Endodermal cell (in vitro differentiated cells): Measurements from ENCODE around the gene PTBP1. TPM values are rescaled to one million over a fixed set of nuclear protein-coding genes. Genes with fewer than 3 reads are reported as not detected.

ENCODE experiments used
- DNase-seq: peaks from one replicate; pipeline ENCODE4 v3.0.0-alpha.2; 2017
- H3K27ac ChIP-seq: 2 replicates; pipeline ENCODE4 v1.5.1; 2013; ENCODE audit warnings: mild to moderate bottlenecking, low read depth, low read length, moderate library complexity
- H3K27me3 ChIP-seq: 2 replicates; pipeline ENCODE4 v1.6.1; 2013; ENCODE audit warnings: mild to moderate bottlenecking, low read length, moderate library complexity; ENCODE audit not compliant: insufficient read depth, control insufficient read depth, poor library complexity, severe bottlenecking
- H3K36me3 ChIP-seq: 2 replicates; pipeline ENCODE4 v1.7.0; 2013; ENCODE audit warnings: mild to moderate bottlenecking, low read length, moderate library complexity; ENCODE audit not compliant: control insufficient read depth, insufficient read depth
- H3K4me1 ChIP-seq: one replicate; pipeline ENCODE4 v1.7.0; 2013; ENCODE audit warnings: low read length; ENCODE audit not compliant: control insufficient read depth, insufficient read depth
- H3K4me3 ChIP-seq: 2 replicates; pipeline ENCODE4 v1.5.1; 2013; ENCODE audit warnings: mild to moderate bottlenecking, low read length, moderate library complexity
- H3K9ac ChIP-seq: 2 replicates; pipeline ENCODE4 v1.6.1; 2013; ENCODE audit warnings: mild to moderate bottlenecking, low read length, moderate library complexity; ENCODE audit not compliant: poor library complexity, severe bottlenecking; ENCODE audit errors: extremely low read depth
- H3K9me3 ChIP-seq: 2 replicates; pipeline ENCODE4 v1.6.1; 2013; ENCODE audit warnings: mild to moderate bottlenecking, low read length, moderate library complexity; ENCODE audit not compliant: control insufficient read depth
- H3K27ac Mint-ChIP-seq: 2 replicates; pipeline ENCODE4 v1.8.0; 2020; ENCODE audit warnings: mixed read lengths
- H3K27me3 Mint-ChIP-seq: 2 replicates; pipeline ENCODE4 v1.8.0; 2021; ENCODE audit warnings: mild to moderate bottlenecking, mixed read lengths; ENCODE audit not compliant: insufficient read depth
- H3K36me3 Mint-ChIP-seq: 2 replicates; pipeline ENCODE4 v1.8.0; 2020; ENCODE audit warnings: low read depth, mixed read lengths
- H3K4me1 Mint-ChIP-seq: 2 replicates; pipeline ENCODE4 v1.8.0; 2020; ENCODE audit warnings: mixed read lengths
- H3K4me3 Mint-ChIP-seq: 2 replicates; pipeline ENCODE4 v1.8.0; 2020; ENCODE audit warnings: mild to moderate bottlenecking, moderate library complexity, mixed read lengths
- H3K9me3 Mint-ChIP-seq: 2 replicates; pipeline ENCODE4 v1.8.0; 2020; ENCODE audit warnings: mild to moderate bottlenecking, mixed read lengths
- WGBS, 2 experiments: methylation state at CpG; one replicate each; pipeline versions ENCODE4 v1.1.5 to v1.1.7; 2013; ENCODE audit warnings: missing lambda C conversion rate in 2 of 2, mixed read lengths in 1 of 2; ENCODE audit not compliant: insufficient coverage in 1 of 2, insufficient read length in 1 of 2; 5-methylcytosine and 5-hydroxymethylcytosine counted together
- total RNA-seq, 2 donors: library from RNA; stranded (reverse); fragmentation: NEBNext Ultra II Directional in 1 of 2; extraction: Animal tissue kit (Norgen Biotek cat#: 25700) in 1 of 2; gene quantifications; 2 replicates in 1 of 2; 3 replicates in 1 of 2; pipeline ENCODE4 v1.2.1, GENCODE V29; 2021
- TF ChIP-seq, protein P1 (sequence below): fragments of 200-600 bp; sonication (generic); conservative IDR thresholded peaks from 2 replicates; pipeline ENCODE4 v1.5.0; 2021; ENCODE audit warnings: antibody characterized with exemption, mild to moderate bottlenecking

The PTBP1 gene
- total RNA-seq, 2 donors from 2014 or later: 647 to 694 TPM

DNA sequence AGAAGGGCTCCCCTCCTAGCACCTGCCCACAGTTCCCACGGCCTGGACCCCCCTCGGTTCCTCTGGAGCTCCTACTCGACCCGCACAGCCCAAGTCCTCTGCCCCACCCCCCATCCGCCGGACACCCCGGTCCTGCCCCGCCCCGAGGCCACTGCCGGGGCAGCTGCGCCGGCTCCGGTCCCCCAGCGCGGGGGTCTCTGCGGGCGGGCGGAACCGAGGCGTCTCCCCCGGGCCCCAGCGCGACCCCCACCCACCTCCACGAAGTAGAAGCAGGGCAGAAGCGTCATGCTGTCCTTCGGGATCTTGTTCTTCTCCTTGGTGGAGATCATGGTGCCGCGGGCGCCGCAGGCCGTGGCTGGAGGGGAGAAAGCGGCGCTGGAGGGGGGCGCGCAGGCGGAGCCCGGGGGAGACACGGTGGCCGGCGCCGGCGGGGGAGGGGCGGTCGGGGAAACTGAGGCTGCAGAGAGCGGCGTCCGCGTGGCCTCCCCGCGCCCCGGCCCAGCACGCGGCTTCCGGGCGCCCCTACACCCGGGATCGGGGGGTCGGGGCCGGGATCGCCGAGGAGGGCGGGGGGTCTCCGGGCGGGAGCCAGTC, 24.1 kb downstream of the PTBP1 start:
- peak overlapping the region; percentile 53 for H3K9ac ChIP-seq
- H3K9me3 Mint-ChIP-seq: no peaks in the 10 kb centered on the region
- H3K36me3 ChIP-seq: no peaks in the 10 kb centered on the region
- peaks cover 3% of the 10 kb centered on the region for H3K4me1 Mint-ChIP-seq
- TF ChIP-seq, protein P1, sequence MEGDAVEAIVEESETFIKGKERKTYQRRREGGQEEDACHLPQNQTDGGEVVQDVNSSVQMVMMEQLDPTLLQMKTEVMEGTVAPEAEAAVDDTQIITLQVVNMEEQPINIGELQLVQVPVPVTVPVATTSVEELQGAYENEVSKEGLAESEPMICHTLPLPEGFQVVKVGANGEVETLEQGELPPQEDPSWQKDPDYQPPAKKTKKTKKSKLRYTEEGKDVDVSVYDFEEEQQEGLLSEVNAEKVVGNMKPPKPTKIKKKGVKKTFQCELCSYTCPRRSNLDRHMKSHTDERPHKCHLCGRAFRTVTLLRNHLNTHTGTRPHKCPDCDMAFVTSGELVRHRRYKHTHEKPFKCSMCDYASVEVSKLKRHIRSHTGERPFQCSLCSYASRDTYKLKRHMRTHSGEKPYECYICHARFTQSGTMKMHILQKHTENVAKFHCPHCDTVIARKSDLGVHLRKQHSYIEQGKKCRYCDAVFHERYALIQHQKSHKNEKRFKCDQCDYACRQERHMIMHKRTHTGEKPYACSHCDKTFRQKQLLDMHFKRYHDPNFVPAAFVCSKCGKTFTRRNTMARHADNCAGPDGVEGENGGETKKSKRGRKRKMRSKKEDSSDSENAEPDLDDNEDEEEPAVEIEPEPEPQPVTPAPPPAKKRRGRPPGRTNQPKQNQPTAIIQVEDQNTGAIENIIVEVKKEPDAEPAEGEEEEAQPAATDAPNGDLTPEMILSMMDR: no peak
- no peaks in the 10 kb centered on the region for H3K4me1 ChIP-seq
- WGBS, 2 experiments: 0% methylated on average over 5 to 53 of the region's 64 CpGs
- H3K9me3 ChIP-seq: no peaks in the 10 kb centered on the region
- peak overlapping the region; percentile 60 for H3K4me3 ChIP-seq
- peaks cover 8% of the 10 kb centered on the region for H3K36me3 Mint-ChIP-seq
- H3K27ac ChIP-seq: peak overlapping the region; percentile 85
- H3K27me3 ChIP-seq: no peaks in the 10 kb centered on the region
- no peak overlapping the region for H3K27ac Mint-ChIP-seq
- H3K27me3 Mint-ChIP-seq: no peaks in the 10 kb centered on the region
- H3K4me3 Mint-ChIP-seq: peak overlapping the region; percentile 63
- DNase-seq: peak; percentile 83

DNA sequence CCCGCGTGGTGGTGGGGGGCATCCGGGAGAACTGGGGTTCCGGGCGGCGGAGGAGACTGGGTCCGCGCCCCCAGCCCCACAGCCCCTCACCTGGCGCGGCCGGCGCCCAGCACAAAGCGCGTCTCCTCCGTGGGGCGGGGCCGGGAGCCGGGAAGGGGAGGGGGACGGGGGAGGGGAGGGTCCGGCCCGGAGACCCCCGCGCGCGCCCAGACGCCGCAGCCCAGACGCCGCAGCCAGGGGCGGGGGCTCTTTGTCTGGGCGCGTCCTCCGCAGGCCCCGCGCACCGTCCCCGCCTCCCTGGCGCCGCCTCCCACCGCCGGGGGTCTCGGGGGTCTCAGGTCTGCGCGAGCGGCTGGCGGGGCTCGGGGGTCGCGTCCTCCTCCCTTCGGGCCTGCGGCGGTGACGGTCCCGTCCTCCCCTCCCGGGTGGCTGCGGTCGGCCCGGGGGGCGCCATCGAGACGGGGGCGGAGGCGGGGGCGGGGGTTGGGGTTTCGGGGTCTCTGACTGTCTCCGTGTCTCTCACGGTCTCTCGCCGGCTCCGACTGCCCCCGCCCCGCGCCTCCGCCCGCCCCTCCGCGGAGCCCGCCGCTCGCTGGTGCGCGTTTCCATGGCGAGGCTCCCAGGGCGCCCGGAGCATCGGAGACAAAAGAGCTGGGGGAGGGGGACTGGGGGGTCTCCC, 24.7 kb downstream of the PTBP1 start, which contains the start of gene PLPPR3:
PLPPR3 (minus strand) TSS at position 131 of the 679 bp plus-strand sequence. CDS start 396 bp downstream, outside the sequence.
- Mint-ChIP-seq H3K36me3 (peaks cover 3% of the 10 kb centered on the region), H3K27me3 (no peaks in the 10 kb centered on the region), H3K27ac (no peak within 1 kb of the TSS), H3K4me1 (peaks cover 3% of the 10 kb centered on the region), H3K9me3 (no peaks in the 10 kb centered on the region), H3K4me3 (peak within 1 kb of the TSS; percentile 63)
- Histone ChIP-seq H3K9ac (peak within 1 kb of the TSS; percentile 53), H3K4me1 (no peaks in the 10 kb centered on the region), H3K27me3 (no peaks in the 10 kb centered on the region), H3K27ac (peak within 1 kb of the TSS; percentile 85), H3K9me3 (no peaks in the 10 kb centered on the region), H3K36me3 (no peaks in the 10 kb centered on the region), H3K4me3 (peak within 1 kb of the TSS; percentile 80)
- peak; percentile 88 for DNase-seq
- TF ChIP-seq, protein P1: no peak
- 0% methylated on average over 52 of the region's 86 CpGs; no CpG with 5 or more reads in 1 of the 2 experiments for WGBS, 2 experiments

DNA sequence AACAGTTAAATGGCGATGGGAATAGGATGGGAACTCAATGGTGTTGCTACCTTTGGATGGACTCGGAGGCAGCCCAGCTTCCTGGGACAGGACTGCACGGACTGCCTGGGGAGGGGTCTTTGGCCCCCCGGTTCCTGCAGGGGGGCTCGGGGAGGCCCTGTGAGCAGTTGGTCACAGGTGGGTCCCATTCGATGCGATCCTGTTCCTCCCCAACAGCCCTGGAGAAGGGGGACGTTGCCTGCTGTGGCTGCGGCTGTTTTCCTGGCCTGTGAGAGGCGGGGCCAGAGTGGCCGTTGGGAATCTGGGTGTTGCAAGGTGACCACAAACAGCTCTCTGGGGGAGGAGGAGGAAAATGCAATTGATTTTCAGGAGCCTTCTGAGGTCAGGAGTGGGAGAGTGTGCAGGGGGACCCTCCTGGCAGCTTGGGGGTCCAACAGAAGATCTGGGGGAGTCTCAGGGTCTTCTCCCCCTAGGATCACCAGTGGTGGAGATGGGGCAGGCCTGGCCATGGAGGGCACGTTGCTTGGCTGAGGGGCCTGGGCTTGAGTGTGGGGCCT, 26.4 kb downstream of the PTBP1 start:
- Mint-ChIP-seq H3K36me3 (no peaks in the 10 kb centered on the region), H3K27me3 (no peaks in the 10 kb centered on the region), H3K4me1 (peaks cover 3% of the 10 kb centered on the region), H3K4me3 (peak overlapping the region; percentile 63), H3K27ac (peak overlapping the region; percentile 63), H3K9me3 (no peaks in the 10 kb centered on the region)
- no peaks in the 10 kb centered on the region for H3K36me3 ChIP-seq
- H3K4me1 ChIP-seq: no peaks in the 10 kb centered on the region
- peak; percentile 76 for DNase-seq
- H3K27me3 ChIP-seq: no peaks in the 10 kb centered on the region
- no peak overlapping the region for H3K9ac ChIP-seq
- 64 to 78% methylated on average over 7 to 12 of the region's 12 CpGs for WGBS, 2 experiments
- no peak overlapping the region for H3K4me3 ChIP-seq
- TF ChIP-seq, protein P1: no peak
- no peaks in the 10 kb centered on the region for H3K9me3 ChIP-seq
- no peak overlapping the region for H3K27ac ChIP-seq
